ENCODE data around the gene OR1S1. TPM values are rescaled to one million over a fixed set of nuclear protein-coding genes. Genes with fewer than 3 reads are reported as not detected.
"Not testable (repeated sequence)": the region's sequence is repeated elsewhere in the genome, so short reads cannot be mapped to it uniquely, and the experiment has no call there.

OR1S1 gene
- total RNA-seq = not detected
- long read RNA-seq, donor 1 = 0 reads
- long read RNA-seq, donor 2 = 0 reads

DNA sequence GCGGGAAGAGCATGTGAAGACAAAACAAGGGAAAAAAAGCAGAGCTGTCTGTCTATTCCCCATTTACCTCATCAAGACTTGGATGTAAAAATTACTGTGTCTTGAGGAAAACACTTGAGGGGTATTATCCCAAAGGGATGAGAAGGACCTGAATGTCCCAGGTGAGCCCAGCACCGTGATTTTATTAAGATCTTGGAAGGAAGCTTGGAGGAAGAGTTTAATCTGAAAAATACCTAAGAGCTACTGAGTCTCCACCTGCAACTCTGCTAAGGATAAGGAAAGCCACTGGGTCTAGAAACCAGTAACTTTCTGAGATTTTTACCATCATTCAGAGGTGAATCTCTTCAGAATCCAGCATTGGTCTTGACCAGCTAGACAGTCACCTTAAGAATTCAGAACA, at the start of gene OR1S1:
Gene OR1S1 (plus strand): TSS at position 301 of the 400 bp plus-strand sequence.
- intact Hi-C loops (cut with DNase I) = not testable (repeated sequence)

DNA sequence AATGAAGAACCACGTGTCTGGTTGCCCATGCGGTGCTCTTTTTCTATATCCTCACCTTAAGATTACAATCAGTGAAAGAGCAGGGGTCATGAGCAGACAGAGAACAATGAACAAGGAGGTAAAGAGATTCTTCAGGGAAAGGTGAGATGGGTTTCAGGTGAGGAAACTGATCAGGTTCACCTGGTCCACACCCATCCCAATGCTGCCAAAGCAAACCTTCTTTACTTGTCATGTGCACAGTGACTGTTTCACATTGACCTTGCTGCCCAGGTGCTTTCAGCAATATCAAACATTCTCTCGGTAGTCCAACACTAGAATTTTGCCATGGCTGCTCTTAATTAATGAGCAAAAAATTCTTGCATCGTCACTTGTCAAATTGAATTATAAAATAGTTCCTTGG, 48.1 kb upstream of the OR1S1 start:
- DNase-seq (ENCODE audit: low spot score) = no peak
- intact Hi-C loops (cut with DNase I) = no loop called here

More for the DNA sequence above, at the start of gene OR1S1:
- DNase-seq (ENCODE audit: low spot score) = not testable (repeated sequence)

DNA sequence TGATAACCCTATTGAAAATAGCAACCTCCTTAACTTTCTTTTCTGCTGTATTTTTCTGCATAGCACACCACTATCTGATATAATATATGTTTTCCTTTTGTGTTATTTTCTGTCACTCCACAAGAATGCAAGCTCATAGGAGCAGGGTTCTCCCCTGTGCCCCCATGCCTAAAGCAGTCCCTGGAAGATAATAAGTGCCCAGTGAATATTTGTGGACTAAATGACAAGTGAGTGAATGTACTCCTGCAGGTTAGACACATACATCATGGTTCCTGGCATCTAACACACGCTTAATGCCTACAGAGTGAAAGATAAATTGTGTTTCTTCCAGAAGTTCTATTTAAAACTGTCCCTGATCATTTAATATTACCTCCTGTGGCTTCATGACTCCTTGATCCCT, 47.5 kb upstream of the OR1S1 start:
- intact Hi-C loops (cut with DNase I) = no loop called here
- DNase-seq (ENCODE audit: low spot score) = no peak

DNA sequence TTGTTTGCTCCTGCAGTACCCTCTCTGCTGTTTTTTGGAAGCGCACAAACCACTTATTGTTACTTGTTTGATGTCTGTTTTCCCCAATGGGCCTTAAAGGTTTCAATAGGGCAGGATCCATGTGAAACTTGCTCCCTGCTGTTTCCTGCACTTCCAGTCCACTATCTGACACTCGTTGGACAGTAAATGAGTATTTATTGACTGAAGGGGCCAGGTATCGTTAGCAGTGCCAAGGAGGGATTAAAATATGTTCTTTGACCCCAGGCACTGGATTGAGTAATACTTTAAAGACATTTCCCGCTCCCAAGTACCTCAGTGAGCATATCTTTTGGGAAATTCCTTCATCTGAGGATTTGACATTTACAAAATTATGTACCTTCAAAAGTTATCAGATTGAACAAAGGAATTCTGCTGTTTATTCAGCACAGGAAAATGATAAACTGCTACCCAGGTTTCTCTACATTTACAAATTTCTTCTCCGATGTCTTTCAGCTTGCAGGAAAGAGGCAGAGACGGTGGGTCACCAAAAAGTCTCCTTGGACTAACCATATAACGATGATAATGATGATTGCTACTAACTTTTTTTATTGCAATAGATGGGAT, 46.9 kb upstream of the OR1S1 start:
- intact Hi-C loops (cut with DNase I) = no loop called here
- no peak for DNase-seq (ENCODE audit: low spot score)

DNA sequence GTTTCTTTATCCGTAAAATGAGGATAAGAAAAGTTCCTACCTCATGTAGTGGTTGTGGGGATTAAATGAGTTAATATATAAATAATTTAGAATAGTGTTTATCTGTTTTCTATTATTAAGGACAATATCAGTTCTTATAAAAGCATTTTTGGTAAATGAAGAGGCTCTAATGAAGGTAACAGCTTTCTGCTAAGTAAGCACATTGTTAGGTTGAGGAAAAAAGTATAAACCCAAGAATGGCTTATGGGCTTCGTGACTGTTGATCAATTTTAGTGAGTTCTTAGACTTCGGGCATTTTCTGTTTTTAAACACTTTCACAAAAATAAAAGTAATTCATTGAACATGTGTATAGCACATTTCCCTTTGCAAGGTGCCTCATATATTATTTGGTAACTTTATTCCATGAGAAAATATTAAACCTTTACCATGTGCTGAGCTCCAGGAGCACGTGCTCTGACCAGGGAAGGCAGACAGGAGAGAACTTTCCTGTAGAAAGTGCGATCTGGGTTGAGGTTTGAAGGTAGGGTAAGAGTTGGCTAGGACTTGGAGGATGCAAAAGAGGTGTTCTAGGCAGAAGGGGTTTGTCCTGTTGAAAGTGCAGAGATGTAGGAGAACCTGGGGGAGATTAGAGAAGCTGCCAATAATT, 35.0 kb upstream of the OR1S1 start:
- DNase-seq (ENCODE audit: low spot score) = no peak
- intact Hi-C loops (cut with DNase I) = loop anchor here in 1 of 2 donors (5.0 kb wide), 1 partner anchor 760 kb away; the partner anchor contains the start of gene GLYATL1

DNA sequence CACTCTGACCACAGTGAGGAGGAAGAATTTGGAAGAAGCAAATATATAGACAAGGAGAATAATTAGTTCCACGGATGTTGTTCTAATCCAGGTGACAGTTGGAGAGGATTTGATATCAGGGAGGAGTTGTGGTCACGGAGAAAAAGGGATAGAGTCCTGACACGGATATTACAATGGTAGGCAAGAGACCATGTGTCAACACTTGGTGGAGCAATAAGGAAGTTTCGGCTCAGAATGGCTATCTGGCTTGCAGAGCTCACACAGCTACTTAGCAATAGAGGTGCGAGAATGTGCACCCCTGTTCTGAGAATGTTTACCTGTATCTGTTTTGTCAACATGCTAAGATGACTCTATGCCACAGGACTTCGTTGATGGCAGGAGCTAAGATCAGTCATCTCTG, 34.1 kb upstream of the OR1S1 start:
- DNase-seq (ENCODE audit: low spot score) = no peak
- intact Hi-C loops (cut with DNase I) = loop anchor here in 1 of 2 donors (5.0 kb wide), 1 partner anchor 759 kb away; the partner anchor contains the start of gene GLYATL1

DNA sequence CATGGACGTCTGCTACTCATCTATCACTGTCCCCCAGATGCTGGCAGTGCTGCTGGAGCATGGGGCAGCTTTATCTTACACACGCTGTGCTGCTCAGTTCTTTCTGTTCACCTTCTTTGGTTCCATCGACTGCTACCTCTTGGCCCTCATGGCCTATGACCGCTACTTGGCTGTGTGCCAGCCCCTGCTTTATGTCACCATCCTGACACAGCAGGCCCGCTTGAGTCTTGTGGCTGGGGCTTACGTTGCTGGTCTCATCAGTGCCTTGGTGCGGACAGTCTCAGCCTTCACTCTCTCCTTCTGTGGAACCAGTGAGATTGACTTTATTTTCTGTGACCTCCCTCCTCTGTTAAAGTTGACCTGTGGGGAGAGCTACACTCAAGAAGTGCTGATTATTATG, 32.9 kb upstream of the OR1S1 start:
- no peak for DNase-seq (ENCODE audit: low spot score)
- intact Hi-C loops (cut with DNase I) = loop anchor here in 1 of 2 donors (5.0 kb wide), 1 partner anchor 758 kb away; the partner anchor contains the start of gene GLYATL1

DNA sequence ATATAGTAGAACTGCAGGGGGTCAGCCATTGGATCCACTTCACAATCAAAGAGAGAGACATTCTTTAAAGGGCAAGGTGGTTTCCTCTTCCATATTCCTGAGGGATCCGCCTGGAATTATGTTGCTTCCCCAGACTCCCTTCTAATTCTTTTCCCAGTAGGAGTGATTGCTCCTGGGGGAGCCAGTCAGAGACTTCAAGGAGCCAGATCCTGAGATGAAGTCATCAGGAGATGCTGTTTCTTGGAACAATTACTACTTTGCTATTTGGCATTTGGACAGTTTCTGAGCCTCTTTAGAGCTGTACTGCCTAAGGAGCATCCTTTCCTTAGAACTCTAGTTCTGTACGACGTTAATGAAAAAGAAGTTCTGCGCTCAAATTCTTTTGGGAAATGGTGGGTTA, 25.6 kb upstream of the OR1S1 start:
- intact Hi-C loops (cut with DNase I) = no loop called here
- DNase-seq (ENCODE audit: low spot score) = no peak

DNA sequence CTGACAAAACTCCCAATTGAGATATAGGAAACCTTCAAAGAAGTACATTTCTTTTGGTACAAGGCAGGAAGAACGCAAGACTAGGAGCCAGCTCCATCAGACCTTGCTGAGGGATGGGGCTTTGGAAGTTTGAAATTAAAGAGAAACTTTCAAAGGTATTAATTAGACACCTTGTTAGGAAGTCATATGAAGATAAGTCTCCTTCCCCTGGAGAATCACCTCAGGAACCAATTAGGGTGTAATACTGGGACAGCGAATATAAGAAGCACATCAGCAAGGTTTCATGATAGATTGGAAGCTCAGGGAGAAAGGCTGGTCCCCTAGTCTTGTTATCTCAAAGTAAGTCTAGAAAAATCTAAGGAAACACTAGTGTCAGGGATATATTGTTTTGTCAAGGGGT, 23.8 kb upstream of the OR1S1 start, which contains the start of gene OR9Q2:
Gene OR9Q2 (plus strand): TSS at position 301 of the 400 bp plus-strand sequence. CDS start 1,421 bp downstream, outside the sequence.
- DNase-seq (ENCODE audit: low spot score) = no peak
- intact Hi-C loops (cut with DNase I) = no loop called here

DNA sequence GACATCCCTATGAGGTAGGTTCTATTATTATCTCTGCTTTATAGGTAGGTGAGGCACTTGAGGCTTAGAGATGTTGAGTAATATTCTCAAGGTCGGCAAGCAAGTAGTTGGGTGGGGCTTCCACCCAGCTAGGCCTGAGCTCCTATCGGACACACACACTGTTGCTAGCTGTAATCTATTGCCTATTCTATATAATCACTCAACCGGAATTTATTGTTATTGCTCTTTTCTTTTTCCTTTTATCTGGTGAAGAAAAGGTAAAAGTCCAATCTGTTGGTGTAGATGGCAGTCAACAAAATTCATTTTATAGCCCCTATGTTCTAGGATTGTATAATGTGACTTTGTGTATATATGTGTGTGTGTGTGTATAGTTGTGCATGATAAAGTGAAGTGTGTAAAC, 20.3 kb upstream of the OR1S1 start:
- no peak for DNase-seq (ENCODE audit: low spot score)
- intact Hi-C loops (cut with DNase I) = no loop called here

DNA sequence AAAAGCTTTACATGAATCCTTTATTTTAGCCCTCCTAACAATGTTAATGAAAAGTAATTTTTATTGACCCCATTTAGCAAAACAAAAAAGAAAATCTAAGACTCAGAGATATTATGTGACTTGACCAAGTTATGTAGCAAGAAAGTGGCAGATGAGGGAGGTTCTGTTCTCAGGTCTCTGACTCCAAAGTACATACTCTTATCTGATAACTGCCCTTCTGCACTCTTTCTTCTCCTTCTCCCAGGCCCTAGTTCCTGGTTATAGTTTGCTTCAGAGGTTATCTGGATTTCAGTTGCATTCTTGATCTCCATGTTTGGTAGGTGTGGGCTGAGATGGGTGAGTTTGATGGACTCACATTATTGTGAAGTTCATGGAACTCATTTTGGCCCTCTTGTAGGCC, 19.1 kb upstream of the OR1S1 start:
- intact Hi-C loops (cut with DNase I) = no loop called here
- no peak for DNase-seq (ENCODE audit: low spot score)

DNA sequence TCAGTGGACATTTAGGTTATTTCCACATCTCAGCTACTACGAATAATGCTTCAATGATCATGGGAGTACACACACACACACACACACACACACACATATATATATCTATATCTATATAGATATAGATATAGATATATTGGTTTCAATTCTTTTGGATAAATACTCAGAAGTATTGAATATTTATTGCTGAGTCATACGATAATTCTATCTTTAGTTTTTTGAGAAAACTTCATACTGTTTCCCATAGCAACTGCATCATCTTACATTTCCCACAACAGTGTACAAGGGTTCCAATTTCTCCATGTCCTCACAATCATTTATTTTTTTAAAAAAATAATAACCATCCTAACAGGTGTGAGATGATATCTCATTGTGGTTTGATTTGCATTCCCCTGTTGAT, 16.6 kb upstream of the OR1S1 start:
- DNase-seq (ENCODE audit: low spot score) = no peak
- intact Hi-C loops (cut with DNase I) = no loop called here

DNA sequence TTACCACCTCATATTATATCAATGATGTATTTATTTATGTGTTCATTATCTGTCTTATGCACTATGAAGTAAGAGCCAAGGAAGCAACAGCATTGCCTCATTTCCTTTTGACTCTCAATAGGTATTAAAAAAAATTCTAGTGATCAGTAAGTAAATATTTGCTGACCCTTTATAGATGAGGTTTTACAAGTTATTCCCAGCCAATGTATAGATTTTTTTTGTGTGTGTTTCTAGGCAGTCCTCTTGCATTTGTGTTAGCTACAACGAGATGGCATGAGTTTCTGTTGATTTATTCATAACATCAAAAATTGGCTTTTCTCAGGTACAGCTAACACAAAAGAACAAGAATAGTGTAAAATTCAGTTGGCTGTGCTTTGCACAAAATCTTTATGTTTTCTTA, 13.2 kb upstream of the OR1S1 start:
- intact Hi-C loops (cut with DNase I) = no loop called here
- DNase-seq (ENCODE audit: low spot score) = no peak

DNA sequence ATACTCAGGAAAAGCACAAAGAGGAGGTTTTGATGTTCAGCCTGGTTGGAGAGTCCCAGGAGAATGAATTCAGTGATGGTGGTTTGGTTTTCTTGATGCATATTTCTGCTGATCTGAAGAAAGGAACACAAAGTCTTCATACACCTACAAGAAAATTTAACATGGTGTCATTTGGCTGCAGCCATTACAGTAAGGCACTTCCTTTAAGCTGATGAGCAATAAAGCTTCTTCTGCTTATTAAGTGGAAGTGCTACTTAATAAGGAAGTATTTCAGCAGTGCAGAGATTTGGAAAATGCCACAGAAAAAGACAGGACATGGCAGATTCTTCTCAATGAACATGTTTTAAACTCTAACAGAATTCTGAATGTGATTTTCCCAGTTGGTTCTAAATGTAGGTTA, 8.5 kb upstream of the OR1S1 start, which contains the start of gene OR1S2:
Gene OR1S2 (minus strand): TSS at position 101 of the 400 bp plus-strand sequence. CDS start 0 bp downstream, at position 101.
- intact Hi-C loops (cut with DNase I) = no loop called here
- no peak for DNase-seq (ENCODE audit: low spot score)

DNA sequence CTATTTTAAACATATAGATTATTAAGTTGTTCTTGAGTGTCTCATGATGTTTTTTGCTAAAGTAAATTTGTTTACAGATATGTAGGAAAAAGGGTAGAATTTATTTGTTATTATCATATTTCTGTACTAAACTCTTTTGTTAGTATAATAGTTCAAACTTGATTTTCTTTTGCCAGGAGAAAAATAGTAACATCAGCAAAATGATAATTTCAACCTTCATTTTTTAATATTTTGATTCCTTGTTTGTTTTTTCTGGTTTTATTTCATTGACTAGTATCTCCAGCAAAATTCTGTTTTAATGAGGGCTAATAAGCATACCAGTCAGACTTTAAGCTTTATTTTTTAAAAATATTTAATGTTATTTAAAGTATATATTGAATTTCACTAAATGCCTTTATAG, 4.0 kb downstream of the OR1S1 start:
- intact Hi-C loops (cut with DNase I) = no loop called here
- DNase-seq (ENCODE audit: low spot score) = no peak

DNA sequence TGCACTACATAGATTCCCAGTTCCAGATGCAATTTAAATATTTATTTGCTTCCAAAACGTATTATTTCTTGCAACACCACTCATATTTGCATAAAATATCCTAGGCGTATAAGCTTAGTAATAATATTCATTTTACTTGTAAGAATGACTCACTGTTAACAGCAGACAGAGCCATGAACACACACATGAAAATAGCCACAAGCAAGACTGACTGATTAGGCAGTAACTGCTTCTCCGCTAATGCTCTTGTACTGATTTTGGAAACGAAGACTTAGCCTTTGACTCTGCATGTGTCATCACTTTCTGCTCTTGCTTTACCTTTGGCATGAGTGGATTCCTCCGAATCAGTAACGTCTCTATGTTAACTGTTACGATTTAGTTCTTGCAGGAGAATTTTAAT, 10.2 kb downstream of the OR1S1 start:
- intact Hi-C loops (cut with DNase I) = no loop called here
- DNase-seq (ENCODE audit: low spot score) = no peak

DNA sequence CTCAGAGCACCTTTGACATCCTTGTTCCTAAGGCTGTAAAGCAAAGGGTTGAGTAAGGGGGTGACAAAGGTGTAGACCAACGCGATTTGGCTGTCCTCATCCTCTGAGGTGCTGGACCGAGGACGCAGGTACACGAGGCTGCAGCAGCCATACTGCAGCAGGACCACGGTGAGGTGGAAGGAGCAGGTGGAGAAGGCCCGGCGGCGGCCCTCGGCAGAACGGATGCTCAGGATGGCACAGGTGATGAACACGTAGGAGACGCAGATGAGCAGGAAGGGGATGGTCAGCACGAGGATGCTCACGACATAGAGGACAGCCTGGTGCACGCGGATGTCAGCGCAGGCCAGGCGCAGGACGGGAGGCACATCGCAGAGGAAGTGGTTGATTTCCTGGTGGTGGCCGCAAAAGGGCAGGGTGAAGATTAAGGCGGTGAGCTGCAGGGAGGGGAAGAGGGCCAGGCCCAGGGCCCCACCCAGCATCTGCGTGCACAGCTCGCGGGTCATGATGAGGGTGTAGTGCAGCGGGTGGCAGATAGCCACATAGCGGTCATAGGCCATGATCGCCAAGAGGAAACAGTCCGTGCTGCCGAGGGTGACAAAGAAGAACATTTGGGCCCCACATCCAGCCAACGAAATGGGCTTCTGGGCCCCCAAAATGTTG, 15.6 kb downstream of the OR1S1 start:
- intact Hi-C loops (cut with DNase I) = no loop called here
- no peak for DNase-seq (ENCODE audit: low spot score)

DNA sequence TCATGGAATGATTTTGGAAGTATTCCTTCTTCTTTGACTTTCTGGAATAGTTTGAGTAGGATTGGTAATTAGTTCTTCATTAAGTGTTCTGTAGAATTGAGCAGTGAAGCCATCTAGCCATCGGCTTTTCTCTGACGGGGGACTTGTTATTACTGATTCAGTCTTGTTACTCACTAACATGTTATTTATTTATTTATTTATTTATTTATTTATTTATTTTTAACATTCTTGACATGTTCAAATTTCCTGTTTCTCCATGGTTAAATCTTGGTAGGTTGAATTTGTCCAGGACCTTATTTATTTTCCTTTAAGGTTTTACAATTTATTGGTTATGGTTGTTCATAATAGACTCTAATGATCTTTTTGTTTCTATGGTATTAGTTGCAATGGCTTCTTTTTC, 31.4 kb downstream of the OR1S1 start:
- no peak for DNase-seq (ENCODE audit: low spot score)
- intact Hi-C loops (cut with DNase I) = no loop called here

DNA sequence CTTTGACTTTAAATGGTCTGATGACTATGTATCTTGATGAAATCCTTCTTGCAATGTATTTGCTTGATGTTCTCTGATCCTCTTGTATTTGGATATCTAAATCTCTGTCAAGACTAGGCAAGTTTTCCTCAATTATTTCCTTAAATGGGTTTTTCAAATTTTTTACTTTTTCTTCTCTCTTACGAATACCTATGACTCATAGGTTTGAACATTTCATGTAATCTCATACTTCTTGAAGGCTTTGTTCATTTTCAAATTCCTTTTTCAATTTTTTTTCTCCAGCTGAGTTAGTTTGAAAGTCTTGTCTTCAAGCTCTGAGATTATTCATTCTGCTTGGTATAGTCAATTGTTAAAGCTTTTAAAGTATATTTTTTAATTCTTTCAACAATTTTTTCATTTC, 42.4 kb downstream of the OR1S1 start:
- intact Hi-C loops (cut with DNase I) = no loop called here

DNA sequence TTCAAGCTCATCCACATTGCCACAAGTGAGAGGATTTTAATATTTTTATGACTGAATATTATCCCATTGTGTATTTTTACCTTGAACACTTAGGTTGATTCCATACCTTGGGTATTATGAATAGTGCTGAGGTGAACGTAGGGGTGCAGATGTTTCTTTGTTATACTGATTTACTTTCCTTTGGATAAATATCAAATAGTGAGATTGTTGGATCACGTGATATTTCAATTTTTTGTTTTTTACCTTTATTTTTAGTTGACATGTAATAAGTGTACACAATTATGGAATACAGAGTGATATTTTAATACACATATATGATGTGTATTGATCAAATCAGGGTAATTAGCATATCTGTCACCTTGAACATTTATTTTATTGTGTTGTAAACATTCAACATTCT, 47.5 kb downstream of the OR1S1 start:
- intact Hi-C loops (cut with DNase I) = no loop called here
- DNase-seq (ENCODE audit: low spot score) = no peak

More for the DNA sequence above, 42.4 kb downstream of the OR1S1 start:
- DNase-seq (ENCODE audit: low spot score) = no peak

Data from posterior vena cava (tissue), 2 donors.